HG02763 (cell line): ENCODE measurements around the gene PPHLN1.
A peak's percentile ranks its signal among the peaks of the same experiment; 100 is the strongest.

Experiments
- ATAC-seq: cut with Tn5 transposase; IDR thresholded peaks from one replicate; pipeline ENCODE4 v1.9.1; 2021; ENCODE audit warnings: mild to moderate bottlenecking, moderate library complexity; ENCODE audit not compliant: unreplicated experiment

Gene PPHLN1

DNA sequence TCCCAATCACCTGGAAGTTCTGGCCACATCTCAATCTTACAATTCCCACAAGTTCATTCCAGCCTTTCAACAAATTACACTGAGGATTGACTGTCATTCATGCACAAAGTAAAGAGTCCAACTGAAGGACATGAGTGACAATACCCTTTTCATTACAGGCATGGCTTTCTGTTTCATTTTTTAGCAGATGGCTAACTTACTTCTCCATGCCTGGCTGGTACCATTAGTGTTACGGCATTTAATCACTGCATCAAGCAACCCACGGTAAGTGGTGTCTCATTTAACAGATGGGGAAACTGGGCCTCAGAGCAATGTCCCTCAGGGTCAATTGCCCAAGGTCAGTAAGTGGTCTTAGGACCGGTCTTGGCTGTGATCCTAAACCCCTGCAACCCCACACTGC lies 149.1 kb downstream of the PPHLN1 start:
- ATAC-seq: peak; percentile 54

DNA sequence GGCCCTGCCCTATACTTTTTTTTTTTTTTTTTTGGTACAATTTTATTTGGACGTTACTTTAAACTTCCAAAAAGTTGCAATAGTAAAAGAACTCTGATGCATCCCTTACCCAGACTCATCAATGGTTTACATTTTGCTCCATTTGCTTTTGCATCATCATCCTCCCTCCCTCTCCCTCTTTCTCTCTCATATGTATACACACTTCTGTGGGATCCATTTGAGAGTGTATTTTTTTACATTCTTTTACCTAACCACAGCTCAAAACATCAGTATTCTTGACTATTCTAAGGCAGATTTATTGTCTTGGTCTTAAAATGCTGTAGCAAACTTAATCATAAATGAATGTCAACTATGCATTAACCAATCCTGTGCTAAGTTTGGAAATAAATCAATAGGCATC lies 152.0 kb downstream of the PPHLN1 start:
- no peak for ATAC-seq

DNA sequence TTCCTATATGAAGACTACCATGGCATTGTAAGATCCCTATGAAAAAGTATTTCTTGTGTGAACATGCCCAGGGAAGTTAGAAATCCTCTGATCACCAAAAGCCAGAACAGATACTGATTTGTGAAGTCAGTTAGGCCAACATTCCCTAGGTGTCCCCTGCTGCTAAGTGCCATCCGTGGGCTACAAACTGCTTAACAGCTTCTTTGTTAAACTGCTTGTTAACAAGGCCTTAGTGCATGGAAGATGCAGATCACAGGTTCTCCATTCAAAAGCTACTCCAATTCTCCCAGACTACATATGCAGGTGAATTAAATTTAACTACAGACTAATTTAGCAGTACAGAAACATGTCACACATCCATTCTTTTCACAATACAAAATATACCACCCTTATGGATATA lies 155.4 kb downstream of the PPHLN1 start:
- no peak for ATAC-seq

DNA sequence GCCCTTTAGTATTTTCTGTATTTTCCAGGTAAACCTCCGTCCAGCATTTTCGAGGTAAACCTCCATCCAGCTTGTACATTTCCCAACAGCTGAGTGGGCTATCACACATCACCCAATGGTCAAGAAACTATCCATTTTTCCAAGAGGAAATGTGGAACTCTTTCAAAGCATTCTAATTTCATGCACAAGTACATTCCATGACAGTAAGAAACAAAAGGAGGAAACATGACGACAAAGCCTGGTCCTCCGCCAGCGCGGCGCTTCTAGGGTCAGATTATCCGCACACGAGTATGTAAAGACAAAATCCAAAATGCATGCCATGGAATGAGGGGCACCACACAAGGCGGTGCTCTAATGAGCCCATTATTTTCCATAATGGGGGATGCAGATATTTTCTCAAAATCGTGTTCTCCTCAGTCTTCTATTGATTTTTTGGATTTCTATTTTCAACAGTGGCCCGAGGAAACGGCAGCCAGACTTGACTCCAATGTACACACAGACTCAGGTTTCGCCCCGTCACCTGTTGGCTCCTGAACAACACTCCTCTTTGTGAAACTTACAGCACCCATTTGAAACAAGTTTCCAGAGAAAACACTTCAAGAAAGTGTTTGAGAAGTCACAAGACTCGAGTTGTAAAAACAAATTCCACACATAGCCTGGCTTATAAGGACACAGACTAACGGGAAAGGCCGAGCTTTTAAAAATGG lies 156.2 kb downstream of the PPHLN1 start:
- no peak for ATAC-seq

- ATAC-seq: peak; percentile 82
These were observed 157.0 kb downstream of the PPHLN1 start for GRCh38 chr12:42482748-42483520.

GRCh38 chr12:42483521-42483790 lies 157.5 kb downstream of the PPHLN1 start:
- peak; percentile 25 for ATAC-seq

DNA sequence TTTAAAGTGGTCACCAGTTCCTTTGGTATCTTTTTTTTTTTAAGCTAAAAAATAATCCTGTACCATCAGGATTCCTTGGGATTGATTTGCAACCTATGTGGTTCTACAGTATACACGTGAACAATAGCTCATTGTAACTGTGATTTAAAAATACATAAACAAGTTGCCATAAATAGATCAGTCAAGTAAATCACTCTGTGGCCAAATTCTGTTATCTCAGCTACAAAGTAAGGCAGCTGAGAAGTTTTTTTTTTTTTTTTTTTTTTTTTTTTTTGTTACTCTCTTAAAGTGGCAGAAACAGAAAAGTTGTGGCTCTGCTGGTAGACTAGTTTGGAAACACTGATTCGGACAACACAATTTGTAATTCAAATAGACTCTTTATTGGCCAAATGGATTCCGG lies 159.0 kb downstream of the PPHLN1 start:
- ATAC-seq: no peak

GRCh38 chr12:42485823-42486222 lies 159.9 kb downstream of the PPHLN1 start:
- ATAC-seq: no peak

DNA sequence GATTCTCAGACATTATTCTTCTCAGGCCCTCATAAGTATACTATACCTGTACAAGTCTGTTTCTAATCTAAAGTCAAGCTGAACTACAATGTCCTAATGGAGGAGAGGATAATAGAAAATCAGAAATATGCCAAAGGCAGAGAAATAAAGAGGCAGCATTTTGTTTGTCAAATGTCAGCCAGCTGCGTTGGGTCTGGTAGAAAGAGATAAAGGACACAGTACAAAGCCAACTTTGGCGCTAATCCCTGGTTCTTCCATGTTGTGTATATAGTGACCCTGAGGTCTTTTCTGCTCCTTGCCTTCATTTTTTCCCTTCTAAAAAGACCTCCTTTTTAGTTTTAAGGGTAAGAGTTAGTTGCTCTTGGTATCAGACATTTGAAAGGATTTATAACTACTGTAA lies 160.4 kb downstream of the PPHLN1 start:
- ATAC-seq: no peak

DNA sequence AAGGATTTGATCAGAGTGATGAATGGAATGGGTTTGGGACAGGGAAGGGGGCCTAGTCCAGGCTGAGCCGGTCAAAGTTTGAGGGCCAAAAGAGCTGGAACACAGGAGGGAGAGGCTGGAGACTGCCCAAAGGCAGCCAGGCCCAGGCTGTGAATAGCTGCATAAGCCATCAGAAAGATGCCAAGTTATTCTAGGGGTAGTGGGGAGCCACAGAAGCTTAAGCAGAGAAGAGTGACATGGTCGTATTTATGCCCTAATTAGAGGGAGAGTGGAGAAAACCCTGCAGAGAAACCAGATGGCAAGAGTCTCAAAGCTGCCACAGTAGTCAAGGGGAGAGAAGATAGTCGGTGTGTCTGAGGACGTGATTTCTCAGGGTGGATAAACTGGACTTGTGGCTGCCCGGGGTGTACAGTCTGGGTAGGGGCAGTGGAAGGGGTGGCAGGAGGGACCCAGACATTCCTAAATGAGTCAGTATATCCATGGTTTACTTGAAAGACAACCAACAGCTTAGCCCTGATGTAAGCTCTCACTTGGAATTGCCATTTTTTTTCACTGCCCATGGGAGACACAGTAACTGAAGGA lies 164.4 kb downstream of the PPHLN1 start:
- ATAC-seq: no peak
